K562 (cell line): ENCODE data around the gene INHA. TPM values are rescaled to one million over a fixed set of nuclear protein-coding genes. Genes with fewer than 3 reads are reported as not detected.

Experiments
- ARID2 ChIP-seq: fragments of 450-650 bp; IDR thresholded peaks from 2 replicates; pipeline ENCODE4 v1.6.1; 2017; ENCODE audit warnings: antibody characterized with exemption, mild to moderate bottlenecking
- E4F1 ChIP-seq: fragments of 250-450 bp; sonication (Bioruptor Pico); IDR thresholded peaks from 2 replicates; pipeline ENCODE4 v1.5.0; 2021; ENCODE audit warnings: mild to moderate bottlenecking, borderline replicate concordance
- ELF1 ChIP-seq: fragments of 200-800 bp; sonication (Bioruptor generic); IDR thresholded peaks from 2 replicates; pipeline ENCODE4 v1.6.1; 2016; ENCODE audit warnings: missing genetic modification characterization, missing compliant biosample characterization
- KLF10 ChIP-seq: fragments of 250-450 bp; sonication (Bioruptor Pico); IDR thresholded peaks from 2 replicates; pipeline ENCODE4 v1.6.1; 2021; ENCODE audit warnings: matching md5 sums
- MBD1 ChIP-seq: fragments of 250-450 bp; sonication (Bioruptor Pico); IDR thresholded peaks from 2 replicates; pipeline ENCODE4 v1.8.0; 2022; ENCODE audit warnings: inconsistent platforms
- MCM7 ChIP-seq, 2 experiments: fragments of 450-650 bp; IDR thresholded peaks; 2 replicates each; pipeline ENCODE4 v1.6.1; 2016 to 2018
- MTF1 ChIP-seq: fragments of 250-450 bp; sonication (Bioruptor Pico); IDR thresholded peaks from 2 replicates; pipeline ENCODE4 v1.9.0; 2021; ENCODE audit warnings: moderate library complexity, mild to moderate bottlenecking, inconsistent platforms, borderline replicate concordance
- NFATC3 ChIP-seq: fragments of 450-650 bp; IDR thresholded peaks from 2 replicates; pipeline ENCODE4 v1.6.1; 2017; ENCODE audit warnings: mild to moderate bottlenecking
- SRSF7 ChIP-seq: fragments of 200-400 bp; formaldehyde crosslinking; optimal IDR thresholded peaks from 2 replicates; pipeline ENCODE3; 2017; ENCODE audit warnings: mild to moderate bottlenecking, low read depth, low read length
- TCF7 ChIP-seq: sonication (generic); IDR thresholded peaks from 2 replicates; pipeline ENCODE4 v1.6.1; 2016; ENCODE audit warnings: antibody characterized with exemption, borderline replicate concordance
- TEAD2 ChIP-seq: fragments of 450-650 bp; IDR thresholded peaks from 2 replicates; pipeline ENCODE4 v1.6.1; 2016; ENCODE audit warnings: missing genetic modification characterization, control low read depth, missing compliant biosample characterization
- TFAP4 ChIP-seq: sonication (generic); formaldehyde crosslinking; IDR thresholded peaks from 2 replicates; pipeline ENCODE4 v1.8.0; 2022; ENCODE audit warnings: missing genetic modification reagents, mild to moderate bottlenecking, moderate library complexity, borderline replicate concordance
- TOE1 ChIP-seq, 2 experiments: fragments of 450-650 bp in 1 of 2; sonication (generic) in 1 of 2; formaldehyde crosslinking in 1 of 2; IDR thresholded peaks; 2 replicates each; pipeline versions ENCODE4 v1.7.1 to v1.8.0; 2016 to 2022; ENCODE audit warnings: borderline replicate concordance in 2 of 2, mild to moderate bottlenecking in 2 of 2, antibody characterized with exemption in 1 of 2, inconsistent platforms in 1 of 2, low read depth in 1 of 2, missing genetic modification reagents in 1 of 2, moderate library complexity in 1 of 2
- ZBTB7A ChIP-seq: IDR thresholded peaks from 2 replicates; pipeline ENCODE4 v1.6.1; 2011; ENCODE audit warnings: low read depth, mild to moderate bottlenecking, low read length, moderate library complexity, borderline replicate concordance; ENCODE audit not compliant: control insufficient read depth
- ZNF174 ChIP-seq: fragments of 250-450 bp; sonication (Bioruptor Pico); IDR thresholded peaks from 2 replicates; pipeline ENCODE4 v1.4.0; 2020; ENCODE audit warnings: mild to moderate bottlenecking
- ZNF232 ChIP-seq: sonication (generic); formaldehyde crosslinking; IDR thresholded peaks from 2 replicates; pipeline ENCODE4 v1.8.0; 2022; ENCODE audit warnings: mild to moderate bottlenecking, missing genetic modification reagents
- ZNF518B ChIP-seq: fragments of 250-450 bp; sonication (Bioruptor Pico); IDR thresholded peaks from 2 replicates; pipeline ENCODE4 v1.5.0; 2021; ENCODE audit warnings: mild to moderate bottlenecking, moderate library complexity
- ZZZ3 ChIP-seq: fragments of 450-650 bp; IDR thresholded peaks from 2 replicates; pipeline ENCODE4 v1.6.1; 2016; ENCODE audit warnings: antibody characterized with exemption, mild to moderate bottlenecking, moderate library complexity
- polyA plus RNA-seq, 8 experiments: library from polyadenylated mRNA; depleted of rRNA in 4 of 8; stranded (reverse) in 5 of 8; unstranded in 3 of 8; fragments of >200 nt; fragmentation: Nextera tagmentation in 2 of 8; fragmentation: Illumina TruSeq in 1 of 8; extraction: Ambion mirVana in 2 of 8; extraction: Trizol in 1 of 8; gene quantifications; 2 replicates each; pipeline versions ENCODE4 v1.2.1 to v1.2.3, GENCODE V29; 2011 to 2014; ENCODE audit warnings: inconsistent platforms in 1 of 8, missing spikeins in 1 of 8
- total RNA-seq, 7 experiments: library from RNA; depleted of rRNA in 6 of 7; stranded (reverse); fragments of >200 nt in 6 of 7; fragmentation: Illumina TruSeq in 2 of 7; extraction: Trizol in 2 of 7; gene quantifications; 2 replicates each; pipeline versions ENCODE4 v1.2.1 to v1.2.3, GENCODE V29; 2011 to 2021; ENCODE audit warnings: low replicate concordance in 1 of 7

Gene INHA
- total and polyA plus RNA-seq, 9 of the 15 experiments (the other 6 are each of a cell fraction or from before 2014, with no cell fraction given) = 0.07 to 1.9 (median 0.40) TPM

- TF ChIP-seq ZNF518B (CRISPR knock-in tag) (no peak), SRSF7 (no peak), TCF7 (no peak), TOE1 (IDR thresholded peaks at IDR 0.05; ENCODE audit: borderline replicate concordance) (peak; percentile 67), TOE1 (CRISPR knock-in tag; IDR thresholded peaks at IDR 0.05; ENCODE audit: borderline replicate concordance, low read depth) (no peak), KLF10 (no peak), TEAD2 (tag) (no peak), ZNF232 (CRISPR knock-in tag) (no peak), ZZZ3 (no peak), MBD1 (CRISPR knock-in tag) (no peak), ZBTB7A (peak; percentile 55; the same call in 1 of the 2 replicates), MCM7 (IDR thresholded peaks at IDR 0.05) (peak in 1 of 2 experiments; percentile 41; a peak in 1 of 4 replicates), E4F1 (CRISPR knock-in tag) (no peak), ZNF174 (CRISPR knock-in tag) (no peak), NFATC3 (no peak), MTF1 (CRISPR knock-in tag) (no peak), ARID2 (no peak), TFAP4 (peak; percentile 78), ELF1 (tag) (no peak)
These were observed 536 bp upstream of the INHA start, which contains the start of gene OBSL1 (continued) for GRCh38 chr2:219571311-219572236.
